ENCODE data around the gene ARHGEF11.
"Not testable (repeated sequence)": the region's sequence is repeated elsewhere in the genome, so short reads cannot be mapped to it uniquely, and the experiment has no call there.

ARHGEF11 gene, protein sequence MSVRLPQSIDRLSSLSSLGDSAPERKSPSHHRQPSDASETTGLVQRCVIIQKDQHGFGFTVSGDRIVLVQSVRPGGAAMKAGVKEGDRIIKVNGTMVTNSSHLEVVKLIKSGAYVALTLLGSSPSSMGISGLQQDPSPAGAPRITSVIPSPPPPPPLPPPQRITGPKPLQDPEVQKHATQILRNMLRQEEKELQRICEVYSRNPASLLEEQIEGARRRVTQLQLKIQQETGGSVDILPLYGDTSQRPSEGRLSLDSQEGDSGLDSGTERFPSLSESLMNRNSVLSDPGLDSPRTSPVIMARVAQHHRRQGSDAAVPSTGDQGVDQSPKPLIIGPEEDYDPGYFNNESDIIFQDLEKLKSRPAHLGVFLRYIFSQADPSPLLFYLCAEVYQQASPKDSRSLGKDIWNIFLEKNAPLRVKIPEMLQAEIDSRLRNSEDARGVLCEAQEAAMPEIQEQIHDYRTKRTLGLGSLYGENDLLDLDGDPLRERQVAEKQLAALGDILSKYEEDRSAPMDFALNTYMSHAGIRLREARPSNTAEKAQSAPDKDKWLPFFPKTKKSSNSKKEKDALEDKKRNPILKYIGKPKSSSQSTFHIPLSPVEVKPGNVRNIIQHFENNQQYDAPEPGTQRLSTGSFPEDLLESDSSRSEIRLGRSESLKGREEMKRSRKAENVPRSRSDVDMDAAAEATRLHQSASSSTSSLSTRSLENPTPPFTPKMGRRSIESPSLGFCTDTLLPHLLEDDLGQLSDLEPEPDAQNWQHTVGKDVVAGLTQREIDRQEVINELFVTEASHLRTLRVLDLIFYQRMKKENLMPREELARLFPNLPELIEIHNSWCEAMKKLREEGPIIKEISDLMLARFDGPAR (N-terminal part only)

DNA sequence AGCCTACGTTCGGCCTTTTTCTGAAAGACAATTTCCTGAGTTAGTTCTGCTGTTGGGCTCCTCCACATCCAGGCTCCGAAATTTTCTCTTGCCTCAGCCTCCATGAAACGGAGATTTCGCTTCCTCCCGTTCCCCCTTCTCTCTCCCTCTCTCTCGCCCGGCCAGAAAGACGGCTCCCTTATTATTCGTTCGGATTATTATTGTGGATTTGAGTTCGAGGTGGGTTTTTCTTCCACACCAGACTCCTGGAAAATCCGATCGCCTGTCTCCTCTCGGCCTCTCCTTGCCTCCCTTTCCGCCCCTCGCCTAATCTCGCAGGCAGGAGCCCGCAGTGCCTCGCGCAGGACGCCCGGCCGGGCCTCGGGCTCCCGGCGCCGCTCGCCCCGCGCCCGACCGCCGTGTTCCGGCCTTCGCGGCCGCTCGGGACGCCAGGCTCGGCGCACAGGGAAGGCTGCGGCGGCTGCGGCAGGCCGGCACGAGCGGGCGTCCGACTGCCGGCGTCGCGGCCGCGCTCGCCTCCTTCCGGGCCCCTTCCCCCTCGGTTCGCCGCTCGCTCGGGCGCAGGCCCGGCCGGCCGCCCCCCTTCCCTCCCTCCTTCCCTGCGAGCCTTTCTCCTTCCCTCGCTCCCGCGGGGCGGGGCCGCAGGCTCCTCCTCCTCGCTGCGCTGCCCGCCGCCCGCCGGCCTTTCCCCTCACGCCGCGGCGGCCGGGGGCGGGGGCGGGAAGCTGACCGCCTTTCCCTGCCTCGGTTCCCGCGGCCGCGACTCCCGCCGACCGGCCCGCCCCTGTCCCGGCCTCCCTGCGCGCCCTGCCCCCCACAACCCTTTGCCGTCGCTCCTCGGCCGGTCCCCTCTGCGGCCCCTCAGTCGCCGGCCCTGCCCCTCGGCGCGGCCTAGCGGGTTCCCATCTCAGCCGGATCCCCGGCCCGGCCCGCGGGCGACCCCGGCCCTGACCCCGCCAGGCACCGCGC is at the start of gene ARHGEF11:
ARHGEF11 (minus strand) TSS at position 493 of the 969 bp plus-strand sequence. CDS start 1,412 bp downstream, outside the sequence.
- DNase-seq (ENCODE audit: low read depth in 2 of 2), result no peak

DNA sequence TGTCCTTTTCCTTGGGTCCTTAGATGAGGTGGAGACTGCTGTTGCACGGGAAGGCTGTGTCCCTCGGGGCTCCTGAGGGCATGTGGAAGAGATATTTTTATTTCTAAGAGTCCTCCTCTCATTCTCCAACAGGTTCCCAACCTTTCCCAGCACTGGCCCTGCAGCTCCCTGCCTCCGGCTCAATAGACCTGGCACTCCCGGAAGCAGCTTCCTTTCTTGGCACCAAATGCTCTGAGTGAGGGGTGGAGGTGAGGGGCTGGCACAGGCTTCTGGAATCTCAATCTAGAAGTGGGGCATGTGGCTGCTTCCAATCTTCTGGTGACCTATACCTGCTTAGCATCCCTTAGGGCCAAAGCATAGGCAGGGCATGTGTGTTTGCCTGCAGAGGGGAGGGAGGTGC is 49.5 kb upstream of the ARHGEF11 start:
- DNase-seq (ENCODE audit: low read depth in 2 of 2), result no peak

DNA sequence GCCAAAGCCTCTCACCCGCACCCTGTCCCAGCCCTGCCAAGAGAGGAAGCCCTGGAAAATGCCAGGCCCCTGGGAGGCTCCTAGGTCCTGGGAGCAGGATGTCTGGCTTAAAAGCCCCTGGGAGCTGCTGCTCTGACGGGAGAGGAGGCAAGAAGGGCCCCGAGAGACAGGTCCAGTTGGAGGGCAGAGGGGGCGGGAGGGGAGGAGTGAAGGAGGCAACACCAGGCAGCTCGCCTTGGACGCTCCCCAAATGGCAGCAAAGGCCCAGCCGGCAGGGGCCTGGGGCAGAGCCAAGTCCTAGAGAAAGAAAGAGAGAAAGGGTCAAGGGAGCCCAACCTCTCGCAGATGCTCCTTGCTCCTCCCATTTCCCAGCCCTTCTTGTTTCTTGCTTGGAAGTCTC is 47.3 kb upstream of the ARHGEF11 start:
- no peak for DNase-seq (ENCODE audit: low read depth in 2 of 2)

DNA sequence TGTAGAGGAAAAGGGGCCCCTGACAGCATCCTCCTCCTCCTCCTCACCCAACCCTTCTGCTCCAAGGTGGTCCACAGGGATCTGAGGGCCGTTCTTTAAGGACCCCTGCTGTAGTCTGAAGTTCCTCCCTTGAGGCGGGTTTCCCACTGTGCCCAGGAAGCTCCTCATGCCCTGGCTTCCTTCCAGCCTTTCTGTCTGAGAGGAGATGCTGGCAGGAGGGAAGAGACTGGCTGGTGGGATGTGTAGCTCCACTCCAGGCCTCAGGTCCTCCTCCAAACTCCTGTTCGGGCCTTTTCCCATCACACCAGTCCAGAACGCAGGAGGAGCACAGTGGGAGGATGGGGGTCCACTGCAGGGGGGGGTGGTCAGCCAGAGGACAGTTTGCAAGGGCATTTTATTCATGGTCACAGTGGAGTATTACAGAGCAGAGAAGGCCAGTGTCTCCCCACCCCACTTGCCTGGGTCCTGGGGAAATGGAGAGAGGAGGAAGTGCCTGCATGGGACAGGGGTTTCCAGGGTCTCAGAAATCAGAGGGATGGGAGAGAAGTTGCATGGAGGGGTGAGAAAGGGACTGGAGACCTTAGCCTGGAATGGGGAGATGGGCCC is 46.2 kb upstream of the ARHGEF11 start:
- DNase-seq (ENCODE audit: low read depth in 2 of 2), result no peak

DNA sequence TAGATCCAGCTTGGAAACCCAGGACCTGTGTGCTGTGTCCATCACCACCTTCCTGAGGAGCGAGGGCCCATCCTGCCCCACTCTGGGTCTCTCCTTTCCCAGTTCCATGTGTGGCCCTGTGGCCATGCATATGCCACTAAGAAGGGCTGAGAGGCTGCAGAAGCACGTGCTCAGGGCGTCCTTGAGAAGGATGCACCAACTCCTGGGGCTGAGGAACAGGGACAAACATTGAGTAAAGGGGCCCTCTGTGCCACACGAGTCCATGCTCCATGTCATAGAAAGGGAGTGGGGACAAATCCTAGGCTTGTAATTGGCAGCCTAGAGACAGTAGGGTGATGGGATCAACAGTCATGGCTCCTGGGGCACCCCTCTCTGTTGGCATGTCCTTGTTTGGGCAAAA is 45.6 kb upstream of the ARHGEF11 start:
- no peak for DNase-seq (ENCODE audit: low read depth in 2 of 2)

DNA sequence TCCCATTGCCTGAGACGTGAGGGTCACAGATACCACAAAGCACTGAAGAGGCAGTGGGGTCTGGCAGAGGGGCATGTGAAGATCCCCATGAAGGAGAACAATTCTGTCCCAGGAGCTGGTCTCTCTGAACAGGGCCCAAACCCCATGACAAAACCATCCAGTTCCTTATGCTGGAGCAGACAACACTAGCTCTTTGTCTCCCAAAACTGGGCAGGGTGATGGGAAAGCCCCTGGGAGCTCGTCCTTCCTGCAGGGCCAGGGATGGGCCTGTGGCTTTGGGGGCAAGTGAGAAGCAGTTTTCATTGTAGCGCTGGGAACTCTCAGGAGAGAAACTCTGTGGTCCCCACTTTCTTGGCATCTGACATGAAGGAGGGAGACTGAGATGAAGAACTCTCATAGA is 45.2 kb upstream of the ARHGEF11 start:
- DNase-seq (ENCODE audit: low read depth in 2 of 2), result no peak

DNA sequence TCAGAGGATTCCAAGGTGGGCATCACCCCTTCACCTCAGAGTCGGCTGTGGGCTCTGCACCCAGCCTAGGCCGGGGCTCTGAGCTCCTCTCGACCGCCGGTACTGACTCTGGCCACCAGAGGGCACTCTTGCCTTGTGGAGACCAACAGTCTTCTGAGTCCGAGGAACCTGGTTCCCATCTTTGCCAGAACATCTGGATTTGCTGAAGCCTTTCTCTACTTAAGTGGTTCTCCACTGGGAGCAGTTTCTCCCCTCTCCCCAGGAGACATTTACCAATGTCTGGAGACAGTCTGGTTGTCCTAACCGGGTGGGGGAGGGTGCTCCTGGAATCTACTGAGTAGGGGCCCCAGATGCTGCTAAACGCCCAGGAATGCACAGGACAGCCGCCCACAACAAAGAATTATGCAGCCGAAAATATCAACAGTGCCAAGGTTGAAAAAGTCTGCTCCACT is 44.7 kb upstream of the ARHGEF11 start:
- peak; percentile 65 to 88 for DNase-seq (ENCODE audit: low read depth in 2 of 2)

DNA sequence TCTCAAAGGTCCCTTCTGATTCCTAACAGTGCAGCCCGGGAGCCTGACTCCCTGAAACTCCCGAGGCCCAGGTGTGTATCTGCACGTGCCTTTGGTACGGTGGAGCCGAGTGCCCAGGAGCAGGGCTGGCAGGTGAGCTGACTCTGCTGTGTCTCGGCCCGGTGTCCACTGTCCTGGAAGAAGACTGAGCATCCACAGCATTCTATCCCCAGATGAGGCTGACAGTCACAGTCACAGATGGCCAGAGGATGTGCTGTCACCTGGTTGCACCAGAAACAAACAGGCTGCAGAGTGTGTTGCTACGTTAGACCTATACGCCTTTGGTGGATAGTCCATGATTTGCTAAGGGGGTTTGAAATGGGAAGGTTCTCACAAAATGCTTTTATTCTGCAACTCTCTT is 44.2 kb upstream of the ARHGEF11 start:
- no peak for DNase-seq (ENCODE audit: low read depth in 2 of 2)

DNA sequence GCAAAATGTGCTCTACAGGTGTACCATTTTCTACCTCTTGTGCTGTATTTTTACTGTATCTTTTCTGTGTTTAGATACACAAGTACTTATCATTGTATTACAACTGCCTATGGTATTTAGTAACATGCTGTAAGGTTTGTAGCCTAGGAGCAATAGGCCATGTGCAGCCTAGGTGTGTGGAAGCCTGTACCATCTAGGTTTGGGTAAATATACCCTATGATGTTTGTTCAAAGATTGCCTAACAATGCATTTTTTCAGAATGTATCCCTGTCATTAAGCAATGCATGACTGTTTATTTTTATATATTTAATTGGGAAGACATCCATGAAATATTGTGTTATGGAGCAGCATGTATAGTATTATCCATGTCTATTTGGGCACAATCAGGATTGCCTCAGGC is 43.1 kb upstream of the ARHGEF11 start:
- DNase-seq (ENCODE audit: low read depth in 2 of 2), result no peak

DNA sequence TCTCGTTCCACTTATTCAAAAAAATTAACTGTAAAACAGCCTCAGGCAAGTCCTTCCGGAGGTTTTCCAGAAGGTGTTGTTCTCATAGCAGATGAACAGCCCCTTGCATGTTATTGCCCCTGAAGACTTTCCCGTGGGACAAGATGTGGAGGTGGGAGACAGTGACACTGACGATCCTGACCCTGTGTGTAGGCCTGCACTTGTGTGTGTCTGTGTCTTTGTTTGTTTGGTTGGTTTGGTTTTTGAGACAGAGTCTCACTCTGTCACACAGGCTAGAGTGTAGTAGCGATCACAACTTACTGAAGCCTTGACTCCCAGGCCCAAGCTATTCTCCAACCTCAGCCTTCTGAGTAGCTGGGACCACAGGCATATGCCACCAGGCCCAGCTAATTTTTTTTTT is 41.5 kb upstream of the ARHGEF11 start:
- no peak for DNase-seq (ENCODE audit: low read depth in 2 of 2)

DNA sequence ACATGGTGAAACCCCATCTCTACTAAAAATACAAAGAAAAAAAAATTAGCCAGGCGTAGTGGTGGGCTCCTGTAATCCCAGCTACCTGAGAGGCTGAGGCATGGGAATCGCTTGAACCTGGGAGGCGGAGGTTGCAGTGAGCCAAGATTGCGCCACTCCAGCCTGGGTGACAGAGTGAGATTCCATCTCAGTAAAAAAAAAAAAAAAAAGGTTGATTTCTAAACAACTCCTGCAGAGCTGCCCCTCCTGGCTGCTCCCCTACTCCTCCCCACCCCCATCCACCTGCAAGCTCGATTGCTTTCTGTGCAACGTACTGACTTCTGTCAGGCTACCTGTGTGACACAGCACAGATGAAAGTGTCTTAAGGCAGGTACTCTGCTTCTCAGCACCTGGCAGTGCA is 40.8 kb upstream of the ARHGEF11 start:
- DNase-seq (ENCODE audit: low read depth in 2 of 2), result no peak

DNA sequence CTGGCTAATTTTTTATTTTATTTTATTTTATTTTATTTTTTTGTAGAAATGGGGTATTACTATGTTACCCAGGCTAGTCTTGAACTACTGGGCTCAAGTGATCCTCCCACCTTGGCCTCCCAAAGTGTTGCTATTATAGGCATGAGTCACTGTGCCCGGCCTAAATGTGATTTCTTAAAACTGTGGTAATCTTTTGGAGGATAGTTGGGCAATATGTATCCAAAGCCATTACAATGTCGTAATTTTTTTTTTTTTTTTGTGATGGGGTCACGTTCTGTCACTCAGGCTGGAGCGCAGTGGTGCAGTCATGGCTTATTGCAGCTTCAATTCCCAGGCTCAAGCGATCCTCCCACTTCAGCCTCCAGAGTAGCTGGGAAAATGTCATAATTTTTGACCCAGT is 39.9 kb upstream of the ARHGEF11 start:
- DNase-seq (ENCODE audit: low read depth in 2 of 2), result no peak

DNA sequence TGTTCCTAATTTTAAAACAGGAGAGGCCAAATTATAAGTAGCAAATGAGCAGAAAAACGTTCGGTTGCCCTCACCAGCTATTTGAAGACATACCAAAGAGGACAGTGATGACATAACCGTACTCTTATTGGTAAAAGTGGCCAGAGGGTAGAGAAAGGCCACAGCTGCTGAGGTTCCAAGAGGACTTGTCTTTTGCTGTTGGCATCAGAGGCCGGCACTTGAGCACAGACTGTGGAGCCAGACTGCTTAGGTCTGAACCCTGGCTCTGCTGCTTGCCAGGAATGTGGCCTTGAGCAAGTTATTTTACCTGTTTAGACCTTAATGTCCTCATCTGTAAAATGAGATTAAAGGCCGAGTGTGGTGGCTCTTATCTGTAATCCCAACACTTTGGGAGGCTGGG is 39.2 kb upstream of the ARHGEF11 start:
- DNase-seq (ENCODE audit: low read depth in 2 of 2), result no peak

DNA sequence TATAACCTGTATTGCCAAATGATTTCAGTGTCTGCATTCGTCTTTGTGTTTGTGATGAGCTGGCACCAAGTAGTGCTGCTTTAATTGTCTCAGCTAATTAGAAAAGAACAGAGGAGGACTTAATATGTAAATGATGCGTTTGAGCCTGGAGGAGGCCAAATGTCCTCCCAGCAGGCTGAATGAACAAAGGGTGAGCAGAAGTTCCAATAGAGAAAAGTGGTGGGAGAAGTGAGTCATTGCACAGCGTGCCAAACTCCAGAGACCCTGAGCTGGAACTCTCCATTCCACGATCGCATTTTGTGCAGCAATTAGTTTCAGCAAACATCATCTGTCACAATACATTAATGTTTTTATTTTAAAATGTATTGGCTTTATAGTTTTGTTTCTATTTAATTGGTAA is 36.2 kb upstream of the ARHGEF11 start:
- DNase-seq (ENCODE audit: low read depth in 2 of 2), result no peak

DNA sequence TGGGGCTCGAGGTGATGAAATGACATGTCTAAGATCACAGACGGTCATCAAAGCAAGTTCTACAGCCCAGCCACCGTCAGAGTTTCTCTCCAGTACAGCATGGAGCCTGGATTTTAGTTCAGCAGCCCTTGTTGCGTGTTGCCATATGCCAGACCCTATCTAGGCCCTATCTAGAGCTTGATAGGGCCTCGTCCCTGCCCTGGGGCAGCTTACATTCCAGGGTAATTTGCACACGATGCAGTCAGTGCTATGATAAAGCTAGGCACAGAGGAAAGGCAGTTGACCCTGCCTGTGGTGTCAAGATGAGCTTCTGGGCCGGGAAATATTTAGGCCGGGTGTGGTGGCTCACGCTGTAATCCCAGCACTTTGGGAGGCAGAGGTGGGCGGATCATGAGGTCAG is 35.2 kb upstream of the ARHGEF11 start:
- no peak for DNase-seq (ENCODE audit: low read depth in 2 of 2)

DNA sequence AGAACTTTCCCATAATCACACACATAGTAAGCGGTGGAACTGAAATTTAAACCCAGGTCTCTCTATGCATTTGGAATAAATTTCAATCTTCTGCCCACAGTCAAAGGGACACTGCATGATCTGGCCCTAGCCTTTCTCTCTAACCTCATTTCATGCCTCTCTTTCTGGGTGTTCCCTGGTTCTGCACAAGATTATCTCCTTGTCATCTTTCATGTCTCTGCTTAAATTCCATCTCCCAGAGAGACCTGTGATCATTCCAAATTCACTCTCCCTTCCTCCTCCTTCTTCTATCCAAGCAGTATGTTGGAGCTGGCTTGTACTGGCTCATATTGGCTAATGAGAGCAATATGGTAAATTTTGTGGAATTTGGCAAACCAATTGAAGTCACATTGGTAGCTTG is 31.9 kb upstream of the ARHGEF11 start:
- DNase-seq (ENCODE audit: low read depth in 2 of 2), result no peak

DNA sequence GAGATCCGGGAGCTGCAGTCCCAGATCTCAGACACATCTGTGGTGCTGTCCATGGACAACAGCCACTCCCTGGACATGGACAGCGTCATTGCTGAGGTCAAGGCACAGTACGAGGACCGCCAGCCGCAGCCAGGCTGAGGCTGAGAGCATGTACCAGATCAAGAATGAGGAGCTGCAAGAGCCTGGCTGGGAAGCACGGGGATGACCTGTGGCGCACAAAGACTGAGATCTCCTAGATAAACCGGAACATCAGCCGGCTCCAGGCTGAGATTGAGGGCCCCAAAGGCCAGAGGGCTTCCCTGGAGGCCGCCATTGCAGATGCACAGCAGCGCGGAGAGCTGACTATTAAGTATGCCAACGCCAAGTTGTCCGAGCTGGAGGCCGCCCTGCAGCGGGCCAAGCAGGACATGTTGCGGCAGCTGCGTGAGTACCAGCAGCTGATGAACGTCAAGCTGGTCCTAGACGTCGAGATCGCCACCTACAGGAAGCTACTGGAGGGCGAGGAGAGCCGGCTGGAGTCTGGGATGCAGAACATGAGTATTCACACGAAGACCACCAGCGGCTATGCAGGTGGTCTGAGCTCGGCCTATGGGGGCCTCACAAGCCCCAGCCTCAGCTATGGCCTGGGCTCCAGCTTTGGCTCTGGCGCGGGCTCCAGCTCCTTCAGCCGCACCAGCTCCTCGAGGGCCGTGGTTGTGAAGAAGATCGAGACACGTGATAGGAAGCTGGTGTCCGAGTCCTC is 28.6 kb upstream of the ARHGEF11 start:
- DNase-seq (ENCODE audit: low read depth in 2 of 2), result no peak

DNA sequence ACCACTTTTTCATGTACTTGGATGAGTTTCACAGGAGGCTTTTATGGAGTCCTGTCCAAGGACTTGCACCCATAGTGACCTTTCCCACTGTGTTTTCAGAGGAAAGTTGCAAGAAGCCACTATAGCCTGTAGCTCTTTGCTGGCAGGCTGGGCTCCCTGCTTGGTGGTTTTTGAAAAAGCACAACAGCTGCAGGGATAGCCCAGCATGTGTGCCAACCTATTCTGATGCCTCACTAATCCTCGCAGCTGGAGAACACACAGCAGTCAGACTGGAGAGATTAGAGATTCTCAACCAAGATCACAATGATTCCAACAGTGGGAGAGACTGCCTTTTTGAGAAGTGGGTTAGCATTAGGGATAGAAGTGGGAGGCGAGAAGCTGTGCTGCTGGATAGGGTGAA is 24.1 kb upstream of the ARHGEF11 start:
- DNase-seq (ENCODE audit: low read depth in 2 of 2), result no peak

DNA sequence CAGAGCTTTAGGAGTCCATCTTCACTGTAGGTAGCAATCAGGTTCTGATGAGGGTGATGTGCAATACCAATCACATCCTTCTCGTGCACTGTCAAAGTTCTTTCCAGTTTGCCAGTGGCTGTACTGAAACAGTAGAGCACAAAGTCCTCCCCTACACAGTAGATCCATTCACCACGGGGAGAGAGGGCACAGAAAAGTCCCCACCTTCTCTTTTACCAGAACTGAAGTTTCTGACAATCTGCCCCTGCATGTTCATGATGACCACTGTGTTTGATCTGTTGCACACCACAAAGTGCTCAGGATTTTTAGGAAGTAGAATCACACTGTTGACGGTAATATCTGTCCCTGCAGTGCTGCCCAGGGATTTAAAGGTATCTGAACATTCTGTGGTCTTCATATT is 13.7 kb upstream of the ARHGEF11 start:
- DNase-seq (ENCODE audit: low read depth in 2 of 2), result not testable (repeated sequence)

DNA sequence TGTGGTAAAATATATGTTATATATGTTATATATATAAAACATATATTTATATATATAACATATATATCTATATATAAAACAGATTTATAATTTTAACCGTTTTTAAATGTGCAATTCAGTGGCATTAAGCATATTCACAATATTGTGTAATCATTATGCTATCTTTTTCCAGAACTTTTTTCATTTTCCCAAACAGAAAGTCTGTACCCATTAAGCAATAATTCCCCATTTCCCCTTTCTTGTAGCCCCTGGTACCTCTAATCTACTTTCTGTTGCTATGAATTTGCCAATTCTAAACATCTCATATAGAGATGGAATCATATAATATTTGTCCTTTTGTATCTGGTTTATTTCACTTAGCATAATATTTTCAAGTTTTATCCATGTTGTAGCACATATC is 10.7 kb upstream of the ARHGEF11 start:
- no peak for DNase-seq (ENCODE audit: low read depth in 2 of 2)

DNA sequence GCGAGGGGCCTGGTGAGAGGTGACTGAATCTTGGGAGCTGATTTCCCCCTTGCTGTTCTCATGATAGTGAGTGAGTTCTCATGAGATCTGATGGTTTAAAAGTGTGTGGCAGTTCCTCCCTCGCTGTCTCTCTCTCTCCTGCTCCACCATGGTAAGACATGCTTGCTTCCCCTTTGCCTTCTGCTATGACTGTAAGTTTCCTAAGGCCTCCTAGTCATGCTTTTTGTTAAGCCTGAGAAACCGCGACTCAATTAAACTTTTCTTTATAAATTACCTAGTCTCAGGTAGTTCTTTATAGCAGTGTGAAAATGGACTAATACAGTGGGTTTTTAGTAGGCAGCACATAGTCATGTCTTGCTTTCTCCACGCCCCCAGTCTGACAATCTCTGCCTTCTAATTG is 10.2 kb upstream of the ARHGEF11 start:
- DNase-seq (ENCODE audit: low read depth in 2 of 2), result not testable (repeated sequence)
